Lower leg skin (tissue), 3 donors: ENCODE data around the gene LYRM4.
A peak's percentile ranks its signal among the peaks of the same experiment; 100 is the strongest.

Experiments
- POLR2A ChIP-seq, 2 donors: fragments of 450-650 bp; IDR thresholded peaks; one replicate each; pipeline ENCODE4 v1.6.1; 2016 to 2017; ENCODE audit warnings: antibody characterized with exemption in 2 of 2, mild to moderate bottlenecking in 1 of 2, moderate library complexity in 1 of 2
- TF ChIP-seq, protein P1 (sequence below), 3 donors: fragments of 450-650 bp; IDR thresholded peaks; one replicate each; pipeline ENCODE4 v1.5.1; 2016; ENCODE audit warnings: antibody characterized with exemption in 3 of 3, mild to moderate bottlenecking in 3 of 3, moderate library complexity in 2 of 3

DNA sequence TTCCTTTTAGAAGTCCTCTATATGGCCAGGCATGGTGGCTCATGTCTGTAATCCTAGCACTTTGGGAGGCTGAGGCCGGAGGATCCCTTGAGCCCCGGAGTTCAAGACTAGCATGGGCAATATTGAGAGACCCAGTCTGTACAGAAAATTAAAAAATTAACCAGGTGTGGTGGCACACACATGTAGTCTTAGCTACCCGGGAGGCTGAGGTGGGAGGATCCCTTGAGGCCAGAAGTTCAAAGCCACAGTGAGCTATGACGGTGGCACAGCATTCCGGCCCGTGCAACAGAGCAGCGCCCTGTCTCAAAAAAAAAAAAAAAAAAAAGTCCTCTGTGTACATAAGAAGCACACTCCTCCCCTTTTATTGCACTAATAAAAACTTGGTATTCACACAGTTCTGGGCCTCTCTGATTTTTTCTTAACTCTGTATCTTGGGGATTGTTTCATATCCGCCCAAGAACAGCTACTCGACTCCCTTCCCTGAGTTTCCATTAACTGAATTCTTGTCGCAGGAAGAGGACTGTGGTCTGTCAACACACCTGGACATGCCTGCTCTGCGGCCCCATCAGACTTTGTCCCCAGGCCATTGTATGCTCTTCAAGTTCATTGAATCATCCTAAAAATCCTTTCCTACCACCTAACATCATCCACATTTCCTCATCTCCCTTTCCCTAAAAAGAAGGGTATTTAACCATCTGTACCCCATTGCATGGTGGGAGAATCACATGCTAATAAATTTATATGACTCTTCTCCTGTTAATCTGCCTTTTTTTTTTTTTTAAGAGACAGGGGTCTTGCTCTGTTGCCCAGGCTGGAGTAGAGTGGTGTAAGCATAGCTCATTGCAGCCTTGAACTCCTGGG lies 201.5 kb downstream of the LYRM4 start:
- TF ChIP-seq, protein P1, sequence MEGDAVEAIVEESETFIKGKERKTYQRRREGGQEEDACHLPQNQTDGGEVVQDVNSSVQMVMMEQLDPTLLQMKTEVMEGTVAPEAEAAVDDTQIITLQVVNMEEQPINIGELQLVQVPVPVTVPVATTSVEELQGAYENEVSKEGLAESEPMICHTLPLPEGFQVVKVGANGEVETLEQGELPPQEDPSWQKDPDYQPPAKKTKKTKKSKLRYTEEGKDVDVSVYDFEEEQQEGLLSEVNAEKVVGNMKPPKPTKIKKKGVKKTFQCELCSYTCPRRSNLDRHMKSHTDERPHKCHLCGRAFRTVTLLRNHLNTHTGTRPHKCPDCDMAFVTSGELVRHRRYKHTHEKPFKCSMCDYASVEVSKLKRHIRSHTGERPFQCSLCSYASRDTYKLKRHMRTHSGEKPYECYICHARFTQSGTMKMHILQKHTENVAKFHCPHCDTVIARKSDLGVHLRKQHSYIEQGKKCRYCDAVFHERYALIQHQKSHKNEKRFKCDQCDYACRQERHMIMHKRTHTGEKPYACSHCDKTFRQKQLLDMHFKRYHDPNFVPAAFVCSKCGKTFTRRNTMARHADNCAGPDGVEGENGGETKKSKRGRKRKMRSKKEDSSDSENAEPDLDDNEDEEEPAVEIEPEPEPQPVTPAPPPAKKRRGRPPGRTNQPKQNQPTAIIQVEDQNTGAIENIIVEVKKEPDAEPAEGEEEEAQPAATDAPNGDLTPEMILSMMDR (IDR thresholded peaks at IDR 0.05), result peak in 1 of 3 donors; percentile 11
- no peak for TF ChIP-seq POLR2A (IDR thresholded peaks at IDR 0.05)
